ENCODE results near the gene CCT2.

Gene CCT2

DNA sequence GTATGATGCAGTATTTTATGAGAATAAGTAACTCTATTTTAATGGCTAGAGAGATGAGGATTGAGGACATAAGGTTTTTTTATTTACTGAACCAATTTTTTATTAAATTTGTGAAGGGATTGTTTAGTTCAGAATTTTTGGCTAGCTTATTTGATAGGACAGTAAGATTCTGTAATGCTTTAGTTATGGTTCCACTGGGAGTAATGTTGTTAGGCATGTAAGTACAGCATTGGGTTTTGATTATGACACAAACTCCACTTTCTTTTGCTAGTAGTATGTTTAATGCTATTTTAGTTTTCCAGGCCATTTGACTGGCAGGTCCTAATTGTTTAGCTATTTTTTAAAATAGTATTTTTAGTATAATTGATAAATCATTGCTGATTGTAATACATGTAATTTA is 59.3 kb downstream of the CCT2 start:
- DNase-seq (ENCODE audit: low read depth): no peak

DNA sequence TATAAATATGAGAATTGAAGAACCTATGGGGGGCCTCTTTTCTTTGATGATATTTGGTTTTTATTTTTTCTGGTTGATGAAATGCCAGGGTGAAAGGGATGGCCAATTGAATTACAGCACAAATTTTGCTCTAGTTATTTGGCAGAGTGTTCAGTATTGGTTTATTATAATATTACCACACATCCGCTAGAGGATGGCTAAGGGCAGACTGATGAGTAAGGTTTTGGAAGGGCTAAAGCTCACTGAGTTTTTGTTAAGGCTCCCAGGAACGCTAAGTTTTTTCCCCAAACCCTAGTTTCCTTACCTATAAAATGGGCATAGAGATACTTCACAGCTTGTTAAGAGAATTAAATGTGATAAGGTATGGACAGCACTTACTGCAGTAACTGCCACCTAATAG is 59.8 kb downstream of the CCT2 start:
- no peak for DNase-seq (ENCODE audit: low read depth)

- no peak for DNase-seq (ENCODE audit: low read depth)
Observed at GRCh38 chr12:69647178-69647577, 61.9 kb downstream of the CCT2 start.

DNA sequence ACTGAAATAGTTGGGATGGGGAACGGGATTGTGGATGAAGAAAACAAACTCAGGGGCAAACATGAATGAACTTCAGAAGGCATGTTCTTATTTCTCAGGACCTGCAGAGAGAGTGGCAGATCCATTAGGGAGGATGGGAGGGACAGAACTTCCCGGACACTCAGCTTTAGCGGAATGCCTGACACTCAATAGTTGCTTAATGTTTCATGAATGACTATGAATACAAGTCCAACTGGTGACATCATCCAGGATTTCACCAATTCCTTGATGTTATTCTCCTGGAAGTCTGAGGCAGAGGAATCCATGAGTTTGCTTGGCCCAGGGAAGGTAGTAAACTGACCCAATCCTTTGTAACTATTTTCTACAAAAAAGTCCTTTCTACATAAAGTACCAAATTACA is 63.2 kb downstream of the CCT2 start:
- DNase-seq (ENCODE audit: low read depth): no peak

GRCh38 chr12:69649529-69649928 is 64.3 kb downstream of the CCT2 start:
- DNase-seq (ENCODE audit: low read depth): no peak

Measured in stimulated activated CD8-positive, alpha-beta memory T cell treated with anti-CD3 and anti-CD28 coated beads, Interleukin-7, amount 100 ng/mL, for 24 hours (primary cell).